ENCODE results near the gene R3HCC1L. TPM values are rescaled to one million over a fixed set of nuclear protein-coding genes. Genes with fewer than 3 reads are reported as not detected.

The R3HCC1L gene
- total and polyA plus RNA-seq, 2 donors (not counting 1 experiment from before 2014, with no cell fraction given), result 11.6 to 25.1 TPM

DNA sequence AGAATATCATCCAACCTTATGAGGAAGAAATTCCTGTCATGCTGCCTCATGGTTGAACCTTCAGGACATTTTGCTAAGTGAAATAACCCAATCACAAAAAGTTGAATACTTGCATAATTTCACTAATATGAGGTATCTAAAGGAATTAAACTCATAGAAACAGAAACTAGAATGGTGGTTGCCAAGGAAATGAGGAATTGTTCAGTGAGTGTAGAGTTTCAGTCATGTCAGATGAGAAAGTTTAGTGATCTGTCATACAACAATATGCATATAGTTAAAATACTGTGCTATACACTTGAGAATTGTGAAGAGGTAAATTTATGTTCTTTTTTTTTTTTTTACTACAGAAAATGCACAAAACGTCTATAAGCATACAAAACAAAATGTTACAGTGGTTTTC, 60.7 kb downstream of the R3HCC1L start:
- ATAC-seq (ENCODE audit: low read depth), result no peak
- H3K9ac ChIP-seq (ENCODE audit: low read length), result no peak overlapping the region
- H3K27ac Mint-ChIP-seq, result no peak overlapping the region

DNA sequence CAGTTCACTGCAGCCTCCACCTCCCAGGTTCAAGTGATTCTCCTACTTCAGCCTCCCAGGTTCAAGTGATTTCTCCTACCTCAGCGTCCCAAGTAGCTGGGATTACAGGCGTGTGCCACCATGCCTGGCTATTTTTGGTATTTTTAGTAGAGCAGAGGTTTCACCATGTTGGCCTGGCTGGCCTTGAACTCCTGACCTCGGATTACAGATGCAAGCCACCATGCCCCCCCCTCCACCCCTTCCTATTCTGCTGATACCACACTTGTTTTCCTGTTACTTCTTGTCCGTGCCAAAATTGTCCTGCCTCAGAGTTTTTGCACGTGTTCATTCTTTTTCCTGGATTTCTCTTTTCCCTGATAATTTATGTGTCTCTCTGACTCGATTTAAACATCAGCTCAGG, 62.5 kb downstream of the R3HCC1L start:
- no peak for TF ChIP-seq EZH2 (IDR thresholded peaks at IDR 0.05; ENCODE audit: borderline replicate concordance, insufficient read depth, low read depth, low read length, poor library complexity, severe bottlenecking)
- TF ChIP-seq, protein P1, sequence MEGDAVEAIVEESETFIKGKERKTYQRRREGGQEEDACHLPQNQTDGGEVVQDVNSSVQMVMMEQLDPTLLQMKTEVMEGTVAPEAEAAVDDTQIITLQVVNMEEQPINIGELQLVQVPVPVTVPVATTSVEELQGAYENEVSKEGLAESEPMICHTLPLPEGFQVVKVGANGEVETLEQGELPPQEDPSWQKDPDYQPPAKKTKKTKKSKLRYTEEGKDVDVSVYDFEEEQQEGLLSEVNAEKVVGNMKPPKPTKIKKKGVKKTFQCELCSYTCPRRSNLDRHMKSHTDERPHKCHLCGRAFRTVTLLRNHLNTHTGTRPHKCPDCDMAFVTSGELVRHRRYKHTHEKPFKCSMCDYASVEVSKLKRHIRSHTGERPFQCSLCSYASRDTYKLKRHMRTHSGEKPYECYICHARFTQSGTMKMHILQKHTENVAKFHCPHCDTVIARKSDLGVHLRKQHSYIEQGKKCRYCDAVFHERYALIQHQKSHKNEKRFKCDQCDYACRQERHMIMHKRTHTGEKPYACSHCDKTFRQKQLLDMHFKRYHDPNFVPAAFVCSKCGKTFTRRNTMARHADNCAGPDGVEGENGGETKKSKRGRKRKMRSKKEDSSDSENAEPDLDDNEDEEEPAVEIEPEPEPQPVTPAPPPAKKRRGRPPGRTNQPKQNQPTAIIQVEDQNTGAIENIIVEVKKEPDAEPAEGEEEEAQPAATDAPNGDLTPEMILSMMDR (IDR thresholded peaks at IDR 0.05), result no peak
- peaks cover 4 to 8% of the 10 kb centered on the region in 2 experiments for H3K36me3 ChIP-seq (replicated peaks in 1 of 2; ENCODE audit: control extremely low read depth in 1 of 2, control insufficient read depth in 1 of 2, extremely low read depth in 1 of 2, insufficient read depth in 2 of 2, low read length in 1 of 2)
- Mint-ChIP-seq H3K27ac (no peak overlapping the region), H3K4me3 (no peak overlapping the region), H3K27me3 (no peaks in the 10 kb centered on the region), H3K9me3 (ENCODE audit: insufficient read depth) (peaks cover 4% of the 10 kb centered on the region), H3K4me1 (peaks cover 19% of the 10 kb centered on the region)
- ATAC-seq (ENCODE audit: low read depth), result no peak
- H3K27me3 ChIP-seq (replicated peaks in 1 of 4; ENCODE audit: control extremely low read depth in 1 of 4, control insufficient read depth in 3 of 4, insufficient read depth in 4 of 4, low read length in 3 of 4), result no peaks in the 10 kb centered on the region
- CTCF ChIA-PET, result no interaction called here
- H3K4me3 ChIP-seq (ENCODE audit: control extremely low read depth in 1 of 5, extremely low read depth in 1 of 5, insufficient read depth in 1 of 5, low read depth in 2 of 5, low read length in 4 of 5), result no peak overlapping the region
- no peak overlapping the region for H3K27ac ChIP-seq (ENCODE audit: low read length in 2 of 2)
- H3K4me2 ChIP-seq (replicated peaks; ENCODE audit: low read depth, low read length, poor library complexity, severe bottlenecking), result no peak overlapping the region
- H3K9me3 ChIP-seq (ENCODE audit: control extremely low read depth in 1 of 3, control insufficient read depth in 2 of 3, insufficient read depth in 1 of 3, low read length in 2 of 3), result peaks cover 0 to 4% (median 0%) of the 10 kb centered on the region in 3 donors
- H2AFZ ChIP-seq (ENCODE audit: insufficient read depth, low read depth, low read length, poor library complexity, severe bottlenecking), result no peak overlapping the region
- peaks cover 21% of the 10 kb centered on the region for H4K20me1 ChIP-seq (ENCODE audit: control insufficient read depth, insufficient read depth, low read length, poor library complexity, severe bottlenecking)
- H3K79me2 ChIP-seq (ENCODE audit: control insufficient read depth, insufficient read depth, low read length), result peaks cover 35% of the 10 kb centered on the region
- 79% methylated on average over 3 of the region's 6 CpGs for WGBS (ENCODE audit: insufficient coverage)
- peaks cover 0 to 6% of the 10 kb centered on the region in 2 donors for H3K4me1 ChIP-seq (ENCODE audit: control insufficient read depth in 2 of 2, insufficient read depth in 2 of 2, low read length in 2 of 2)
- intact Hi-C loops (cut with micrococcal nuclease), result no loop called here
- POLR2A ChIA-PET, result no interaction called here
- H3K9ac ChIP-seq (ENCODE audit: low read length), result no peak overlapping the region
- no peak for DNase-seq

More for the DNA sequence above, 60.7 kb downstream of the R3HCC1L start:
- H3K9me3 Mint-ChIP-seq (ENCODE audit: insufficient read depth), result peaks cover 6% of the 10 kb centered on the region
- Histone ChIP-seq H3K4me1 (ENCODE audit: control insufficient read depth in 2 of 2, insufficient read depth in 2 of 2, low read length in 2 of 2) (peaks cover 0 to 6% of the 10 kb centered on the region in 2 donors), H3K4me2 (replicated peaks; ENCODE audit: low read depth, low read length, poor library complexity, severe bottlenecking) (no peak overlapping the region), H4K20me1 (ENCODE audit: control insufficient read depth, insufficient read depth, low read length, poor library complexity, severe bottlenecking) (peaks cover 17% of the 10 kb centered on the region), H3K27me3 (replicated peaks in 1 of 4; ENCODE audit: control extremely low read depth in 1 of 4, control insufficient read depth in 3 of 4, insufficient read depth in 4 of 4, low read length in 3 of 4) (no peaks in the 10 kb centered on the region), H3K9me3 (ENCODE audit: control extremely low read depth in 1 of 3, control insufficient read depth in 2 of 3, insufficient read depth in 1 of 3, low read length in 2 of 3) (peaks cover 0 to 4% (median 0%) of the 10 kb centered on the region in 3 donors), H2AFZ (ENCODE audit: insufficient read depth, low read depth, low read length, poor library complexity, severe bottlenecking) (no peak overlapping the region), H3K4me3 (ENCODE audit: control extremely low read depth in 1 of 5, extremely low read depth in 1 of 5, insufficient read depth in 1 of 5, low read depth in 2 of 5, low read length in 4 of 5) (no peak overlapping the region), H3K79me2 (ENCODE audit: control insufficient read depth, insufficient read depth, low read length) (peaks cover 25% of the 10 kb centered on the region), H3K27ac (ENCODE audit: low read length in 2 of 2) (no peak overlapping the region), H3K36me3 (replicated peaks in 1 of 2; ENCODE audit: control extremely low read depth in 1 of 2, control insufficient read depth in 1 of 2, extremely low read depth in 1 of 2, insufficient read depth in 2 of 2, low read length in 1 of 2) (peaks cover 4% of the 10 kb centered on the region in 2 experiments)
- no peaks in the 10 kb centered on the region for H3K27me3 Mint-ChIP-seq
- no peak for TF ChIP-seq EZH2 (IDR thresholded peaks at IDR 0.05; ENCODE audit: borderline replicate concordance, insufficient read depth, low read depth, low read length, poor library complexity, severe bottlenecking)
- TF ChIP-seq, protein P1 (IDR thresholded peaks at IDR 0.05), result no peak
- H3K4me1 Mint-ChIP-seq, result peaks cover 19% of the 10 kb centered on the region
- DNase-seq, result no peak
- POLR2A ChIA-PET, result no interaction called here
- no peak overlapping the region for H3K4me3 Mint-ChIP-seq
- WGBS (ENCODE audit: insufficient coverage), result no CpG with 5 or more reads among the region's 1 CpG
- CTCF ChIA-PET, result interaction anchor here (0.9 kb wide), 1 partner anchor 10 kb away, joined by 3 read pairs; no protein-coding TSS in a partner anchor
- intact Hi-C loops (cut with micrococcal nuclease), result no loop called here
